CD4-positive, alpha-beta T cell (primary cell): Measurements from ENCODE around the gene SPATA2. TPM values are rescaled to one million over a fixed set of nuclear protein-coding genes. Genes with fewer than 3 reads are reported as not detected.
A peak's percentile ranks its signal among the peaks of the same experiment; 100 is the strongest.

Experiments
- ATAC-seq: fragments of 200-7000 bp; cut with Tn5 transposase; one replicate; pipeline ENCODE4 v1.10.0; 2022; ENCODE audit warnings: mild to moderate bottlenecking; ENCODE audit not compliant: poor library complexity
- CTCF ChIA-PET: fragments of 350-600 bp; sonication (Branson Sonifier 250); formaldehyde crosslinking; loops from one replicate; lab custom pipeline; 2021; ENCODE audit warnings: antibody characterized with exemption, inconsistent platforms; lab: Charles Lee
- POLR2A ChIA-PET: fragments of 350-600 bp; sonication (Branson Sonifier 250); formaldehyde crosslinking; loops from one replicate; lab custom pipeline; 2021; ENCODE audit warnings: antibody characterized with exemption, inconsistent platforms; lab: Charles Lee
- DNase-seq, 14 experiments: peaks; one replicate each; pipeline ENCODE4 v3.0.0-alpha.2; 2013 to 2020; ENCODE audit warnings: mixed read lengths in 2 of 14
- H3K27ac ChIP-seq, 2 donors: one replicate each; pipeline versions ENCODE4 v1.5.1 to v1.7.0; 2013; ENCODE audit warnings: low read length in 2 of 2, low read depth in 1 of 2, mild to moderate bottlenecking in 1 of 2
- H3K27me3 ChIP-seq, 2 experiments: 1 replicate in 1 of 2; 2 replicates in 1 of 2; pipeline versions ENCODE4 v1.6.1 to v1.7.0; 2013; ENCODE audit warnings: low read length in 2 of 2, control low read depth in 1 of 2, mild to moderate bottlenecking in 1 of 2, moderate library complexity in 1 of 2; ENCODE audit not compliant: insufficient read depth in 2 of 2, control insufficient read depth in 1 of 2
- H3K36me3 ChIP-seq: one replicate; pipeline ENCODE4 v1.6.1; 2013; ENCODE audit warnings: low read length, control low read depth; ENCODE audit not compliant: insufficient read depth
- H3K4me1 ChIP-seq: one replicate; pipeline ENCODE4 v1.6.1; 2013; ENCODE audit warnings: low read length, control low read depth; ENCODE audit not compliant: insufficient read depth
- H3K4me3 ChIP-seq: one replicate; pipeline ENCODE4 v1.5.1; 2013; ENCODE audit warnings: mild to moderate bottlenecking, low read length, moderate library complexity
- H3K9me3 ChIP-seq, 2 experiments: 1 replicate in 1 of 2; 2 replicates in 1 of 2; pipeline versions ENCODE4 v1.6.1 to v1.7.0; 2013; ENCODE audit warnings: low read length in 2 of 2, mild to moderate bottlenecking in 2 of 2, control low read depth in 1 of 2, moderate library complexity in 1 of 2; ENCODE audit not compliant: control insufficient read depth in 1 of 2, insufficient read depth in 1 of 2
- H3K27ac Mint-ChIP-seq: one replicate; pipeline ENCODE4 v1.8.0; 2020; ENCODE audit warnings: mixed read lengths
- H3K27me3 Mint-ChIP-seq: one replicate; pipeline ENCODE4 v1.8.0; 2021; ENCODE audit warnings: mixed read lengths
- H3K36me3 Mint-ChIP-seq: one replicate; pipeline ENCODE4 v1.8.0; 2021; ENCODE audit warnings: low read depth, mixed read lengths
- H3K4me1 Mint-ChIP-seq: one replicate; pipeline ENCODE4 v1.8.0; 2021; ENCODE audit warnings: low read depth, mixed read lengths
- H3K4me3 Mint-ChIP-seq: one replicate; pipeline ENCODE4 v1.8.0; 2020; ENCODE audit warnings: mild to moderate bottlenecking, mixed read lengths
- H3K9me3 Mint-ChIP-seq: one replicate; pipeline ENCODE4 v1.8.0; 2020; ENCODE audit warnings: mixed read lengths
- intact Hi-C, 2 experiments: fragments of 100-400 bp; cut with DNase I in 1 of 2; cut with micrococcal nuclease in 1 of 2; formaldehyde crosslinking; loops; one replicate each; pipeline versions ENCODE4 v1.15.1 to v1.9.0; 2023 to 2025; cut with DNase I, micrococcal nuclease
- total RNA-seq, 174 experiments: library from RNA in 2 of 174; stranded (reverse) in 2 of 174; gene quantifications; one replicate each; pipeline ENCODE4 v1.2.3 and lab custom pipeline; 2021 to 2026
- TF ChIP-seq, protein P1 (sequence below): fragments of 200-600 bp; IDR thresholded peaks from one replicate; pipeline ENCODE4 v1.8.0; 2022; ENCODE audit warnings: antibody characterized with exemption, mild to moderate bottlenecking

The SPATA2 gene
- total RNA-seq, 2 experiments from 2014 or later = 16.0 to 16.4 TPM

DNA sequence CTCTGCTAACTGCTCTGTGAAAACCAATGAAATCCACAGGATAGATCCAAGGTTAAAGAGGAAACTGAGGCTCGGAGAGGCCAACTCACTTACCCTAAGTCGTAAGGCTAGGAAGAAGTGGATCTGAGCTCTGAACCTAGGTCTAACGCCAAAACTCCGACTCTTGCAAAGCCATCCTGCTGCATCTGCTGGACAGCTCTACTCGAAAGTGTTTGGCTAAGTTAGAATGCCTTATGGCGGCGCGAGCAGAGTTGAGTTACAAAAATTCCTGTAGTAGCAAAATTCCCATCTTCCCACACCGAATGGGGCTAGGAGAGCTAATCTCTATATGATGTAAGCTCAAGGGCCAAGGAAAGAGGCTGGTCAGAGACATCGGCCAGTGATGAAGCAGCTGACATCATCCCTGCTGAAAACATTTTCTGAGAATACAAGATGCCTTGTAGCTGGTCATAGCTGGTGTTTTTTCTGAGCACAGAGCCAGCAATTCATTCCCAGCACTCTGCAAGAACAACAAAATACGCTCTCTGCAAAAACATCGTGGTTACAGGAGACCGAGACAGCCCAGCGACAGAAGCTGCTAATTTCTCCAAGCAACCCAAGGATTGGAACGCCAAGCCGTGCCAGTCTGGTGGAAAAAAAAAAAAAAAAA lies 1.8 kb downstream of the SPATA2 start:
- Histone ChIP-seq H3K27me3 (no peaks in the 10 kb centered on the region), H3K36me3 (peaks cover 9% of the 10 kb centered on the region), H3K4me1 (peaks cover 33% of the 10 kb centered on the region), H3K9me3 (no peaks in the 10 kb centered on the region), H3K4me3 (no peak overlapping the region), H3K27ac (no peak overlapping the region)
- no peak for ATAC-seq
- intact Hi-C loops = loop anchor here (2.0 to 10.0 kb wide), 3 partner anchors 15 to 101 kb away; partner anchors contain the start of gene SLC9A8 (in 2 of the 2)
- Mint-ChIP-seq H3K27me3 (no peaks in the 10 kb centered on the region), H3K9me3 (no peaks in the 10 kb centered on the region), H3K36me3 (peaks cover 27% of the 10 kb centered on the region), H3K4me3 (peak overlapping the region; percentile 98), H3K4me1 (peaks cover 45% of the 10 kb centered on the region), H3K27ac (peak overlapping the region; percentile 99)
- ChIA-PET CTCF (interaction anchor here (0.5 to 1.7 kb wide), 4 partner anchors 33 to 181 kb away, joined by 3 to 4 read pairs (median 3); no protein-coding TSS in a partner anchor), POLR2A (interaction anchor here (1.2 to 1.3 kb wide), 2 partner anchors 21 to 23 kb away, joined by 5 to 6 read pairs; partner anchors contain the start of gene RNF114)
- no peak for DNase-seq
- TF ChIP-seq, protein P1, sequence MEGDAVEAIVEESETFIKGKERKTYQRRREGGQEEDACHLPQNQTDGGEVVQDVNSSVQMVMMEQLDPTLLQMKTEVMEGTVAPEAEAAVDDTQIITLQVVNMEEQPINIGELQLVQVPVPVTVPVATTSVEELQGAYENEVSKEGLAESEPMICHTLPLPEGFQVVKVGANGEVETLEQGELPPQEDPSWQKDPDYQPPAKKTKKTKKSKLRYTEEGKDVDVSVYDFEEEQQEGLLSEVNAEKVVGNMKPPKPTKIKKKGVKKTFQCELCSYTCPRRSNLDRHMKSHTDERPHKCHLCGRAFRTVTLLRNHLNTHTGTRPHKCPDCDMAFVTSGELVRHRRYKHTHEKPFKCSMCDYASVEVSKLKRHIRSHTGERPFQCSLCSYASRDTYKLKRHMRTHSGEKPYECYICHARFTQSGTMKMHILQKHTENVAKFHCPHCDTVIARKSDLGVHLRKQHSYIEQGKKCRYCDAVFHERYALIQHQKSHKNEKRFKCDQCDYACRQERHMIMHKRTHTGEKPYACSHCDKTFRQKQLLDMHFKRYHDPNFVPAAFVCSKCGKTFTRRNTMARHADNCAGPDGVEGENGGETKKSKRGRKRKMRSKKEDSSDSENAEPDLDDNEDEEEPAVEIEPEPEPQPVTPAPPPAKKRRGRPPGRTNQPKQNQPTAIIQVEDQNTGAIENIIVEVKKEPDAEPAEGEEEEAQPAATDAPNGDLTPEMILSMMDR = no peak

DNA sequence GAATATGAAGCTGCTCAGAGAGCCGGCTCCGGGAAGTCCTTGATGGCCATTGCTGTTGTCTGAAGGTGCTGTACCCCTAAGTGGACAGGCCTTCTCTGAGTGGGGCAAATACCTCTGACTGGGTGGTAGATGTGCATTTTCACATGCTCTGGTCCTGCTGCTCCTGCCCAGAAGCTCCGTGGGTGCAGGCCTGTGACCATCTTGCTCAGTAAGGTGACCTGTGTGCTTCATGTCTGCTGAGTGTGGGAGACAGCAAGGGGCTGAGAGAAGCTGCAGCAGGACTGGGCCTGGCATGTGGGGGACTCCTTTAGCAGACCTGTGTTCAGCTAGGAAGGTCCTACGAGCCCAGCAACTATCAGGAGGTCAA lies 5.0 kb downstream of the SPATA2 start:
- Histone ChIP-seq H3K9me3 (no peaks in the 10 kb centered on the region), H3K27me3 (no peaks in the 10 kb centered on the region), H3K27ac (no peak overlapping the region), H3K36me3 (peaks cover 39% of the 10 kb centered on the region), H3K4me1 (peaks cover 23% of the 10 kb centered on the region), H3K4me3 (no peak overlapping the region)
- peaks cover 35% of the 10 kb centered on the region for H3K4me1 Mint-ChIP-seq
- DNase-seq (no peak), ATAC-seq (no peak)
- peaks cover 41% of the 10 kb centered on the region for H3K36me3 Mint-ChIP-seq
- no peak overlapping the region for H3K4me3 Mint-ChIP-seq
- H3K27me3 Mint-ChIP-seq = no peaks in the 10 kb centered on the region
- H3K27ac Mint-ChIP-seq = no peak overlapping the region
- CTCF ChIA-PET = no interaction called here
- intact Hi-C loops = loop anchor here in 1 of 2 experiments (10.0 kb wide), 1 partner anchor 96 kb away; the partner anchor contains the start of gene SLC9A8
- TF ChIP-seq, protein P1 = no peak
- POLR2A ChIA-PET = no interaction called here
- H3K9me3 Mint-ChIP-seq = no peaks in the 10 kb centered on the region

DNA sequence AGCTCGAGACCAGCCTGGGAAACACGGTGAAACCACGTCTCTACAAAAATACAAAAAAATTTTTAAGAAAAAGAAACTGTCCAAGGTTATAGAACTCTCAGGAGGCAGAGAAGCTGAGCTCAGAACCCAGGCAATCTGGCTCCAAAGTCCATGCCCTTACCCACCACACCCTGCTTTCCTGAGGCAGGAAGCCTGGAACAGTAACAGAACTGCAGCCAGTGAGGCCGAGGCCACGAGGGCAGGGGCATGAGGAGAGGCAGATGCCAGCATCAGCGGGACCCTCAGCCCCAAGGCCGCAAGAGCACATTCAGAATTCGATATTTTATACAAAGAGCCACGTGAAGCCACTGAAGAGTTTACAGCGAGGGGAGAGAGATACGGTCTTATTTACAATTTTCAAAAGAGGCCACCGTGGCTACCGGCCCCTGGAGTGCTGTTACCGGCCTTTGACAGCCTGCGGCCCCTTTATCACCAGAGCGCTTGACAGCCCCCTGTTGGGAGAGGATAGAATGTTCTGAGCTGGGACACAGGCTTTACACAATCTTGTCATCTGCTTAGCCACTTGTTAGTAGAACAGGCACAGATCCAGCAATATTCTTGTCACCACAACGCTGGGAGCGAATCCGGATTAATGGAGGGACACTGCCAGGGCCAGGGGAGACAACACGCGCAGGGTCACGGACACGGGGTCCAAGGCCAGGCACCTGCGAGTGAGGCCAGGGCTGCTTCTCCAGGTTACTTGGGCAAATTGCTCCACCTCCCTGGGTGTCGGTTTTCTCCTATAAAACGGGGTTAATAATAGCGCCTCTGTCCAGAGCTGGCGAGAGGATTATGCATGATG lies 5.6 kb downstream of the SPATA2 start:
- Mint-ChIP-seq H3K4me3 (no peak overlapping the region), H3K9me3 (no peaks in the 10 kb centered on the region), H3K36me3 (peaks cover 44% of the 10 kb centered on the region), H3K4me1 (peaks cover 33% of the 10 kb centered on the region), H3K27me3 (no peaks in the 10 kb centered on the region), H3K27ac (no peak overlapping the region)
- CTCF ChIA-PET = no interaction called here
- no peaks in the 10 kb centered on the region for H3K27me3 ChIP-seq
- H3K36me3 ChIP-seq = peaks cover 45% of the 10 kb centered on the region
- ATAC-seq (no peak), DNase-seq (no peak)
- intact Hi-C loops = loop anchor here in 1 of 2 experiments (10.0 kb wide), 1 partner anchor 95 kb away; the partner anchor contains the start of gene SLC9A8
- H3K9me3 ChIP-seq = no peaks in the 10 kb centered on the region
- POLR2A ChIA-PET = no interaction called here
- TF ChIP-seq, protein P1 = no peak
- H3K27ac ChIP-seq = no peak overlapping the region
- H3K4me3 ChIP-seq = no peak overlapping the region
- H3K4me1 ChIP-seq = peaks cover 20% of the 10 kb centered on the region
